Measurements from ENCODE around the gene CXCR4.
A peak's percentile ranks its signal among the peaks of the same experiment; 100 is the strongest.

The CXCR4 gene

GRCh38 chr2:136117909-136118818, at the start of gene CXCR4:
Gene CXCR4 (minus strand): TSS chr2:136118149. CDS start chr2:136118060, 89 bp downstream.
- DNase-seq: peak; percentile 90

GRCh38 chr2:136164280-136164776, 46.4 kb upstream of the CXCR4 start:
- no peak for DNase-seq

DNA sequence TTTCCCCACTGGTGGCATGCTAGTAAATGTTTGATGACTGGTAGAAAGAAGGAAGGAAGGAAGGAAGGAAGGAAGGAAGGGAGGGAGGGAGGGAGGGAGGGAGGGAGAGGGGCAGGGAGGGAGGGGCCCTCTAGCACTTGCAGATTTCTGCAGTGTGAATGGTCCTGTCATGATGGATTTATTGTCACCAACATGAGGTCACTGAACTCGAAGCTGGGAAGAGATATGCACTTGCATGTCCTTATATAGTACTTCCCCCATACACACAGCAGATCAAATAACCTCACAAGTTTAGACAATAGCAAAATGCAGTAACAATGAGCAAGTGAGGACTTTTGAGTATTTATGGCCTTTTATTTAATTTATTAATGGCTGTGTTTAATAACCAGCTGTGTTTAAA, 44.5 kb upstream of the CXCR4 start:
- DNase-seq: no peak

- DNase-seq: peak; percentile 57
Measured at GRCh38 chr2:136156411-136156810, 38.5 kb upstream of the CXCR4 start.

DNA sequence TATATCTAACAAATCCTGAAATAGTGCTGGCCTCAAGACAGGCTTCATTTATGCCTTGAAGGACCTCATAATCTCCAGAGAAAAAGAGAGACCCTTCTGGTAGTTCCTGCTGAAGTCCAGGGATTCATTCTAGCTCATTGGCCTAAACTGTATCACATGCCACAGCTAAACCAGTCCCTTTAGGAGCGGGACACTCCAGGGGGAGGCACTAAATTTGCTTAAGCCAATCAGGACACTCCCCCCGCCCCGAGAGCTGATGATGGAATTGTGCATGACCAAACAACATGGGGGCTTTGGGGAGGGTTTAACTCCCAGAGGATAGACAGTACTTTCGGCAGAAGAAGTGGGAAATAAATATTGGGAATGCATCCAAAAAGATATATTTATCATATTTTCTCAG, 36.4 kb upstream of the CXCR4 start:
- DNase-seq: no peak

DNA sequence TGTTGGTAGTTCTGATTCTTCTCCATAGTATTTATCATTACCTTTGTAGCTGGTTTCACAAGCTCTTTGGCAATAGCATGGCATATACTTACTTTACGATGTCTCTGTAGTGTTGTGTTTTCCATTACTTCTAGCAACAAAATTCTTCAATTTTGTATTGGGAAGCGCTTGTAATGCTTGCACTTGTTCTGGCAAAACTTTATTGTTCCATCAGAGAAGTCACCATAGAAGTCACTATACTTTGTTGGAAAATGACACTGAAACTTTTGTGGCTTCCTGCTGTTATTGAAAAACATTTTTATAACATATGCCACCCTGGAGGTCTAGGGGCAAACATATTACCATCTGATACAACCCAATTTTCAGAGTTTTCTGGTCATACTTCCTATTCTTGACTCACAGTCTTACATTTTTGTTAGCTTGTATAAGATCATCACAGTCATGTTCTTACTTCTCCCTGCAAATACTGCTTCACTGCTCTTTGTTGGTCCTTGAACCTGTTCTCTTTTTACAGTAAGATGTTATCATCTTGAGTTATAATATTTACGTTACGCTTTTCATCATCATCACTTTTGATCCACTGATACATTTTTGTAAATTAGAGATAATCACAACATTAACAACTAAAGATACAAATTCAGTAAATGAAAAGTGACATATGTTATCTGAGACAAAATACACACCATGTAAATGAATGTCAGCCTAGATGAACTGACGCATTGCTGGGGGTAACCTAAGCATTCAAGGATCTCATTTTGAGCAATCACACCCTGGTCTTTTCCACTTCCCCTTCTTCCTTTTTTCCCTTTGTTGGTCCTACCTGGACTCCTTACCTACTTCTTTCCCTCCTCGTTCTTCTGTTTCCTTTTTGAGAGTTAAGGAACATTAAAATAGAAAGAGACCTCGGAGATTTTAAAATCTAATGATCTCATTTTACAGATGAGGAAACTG, 33.3 kb upstream of the CXCR4 start:
- DNase-seq: no peak

DNA sequence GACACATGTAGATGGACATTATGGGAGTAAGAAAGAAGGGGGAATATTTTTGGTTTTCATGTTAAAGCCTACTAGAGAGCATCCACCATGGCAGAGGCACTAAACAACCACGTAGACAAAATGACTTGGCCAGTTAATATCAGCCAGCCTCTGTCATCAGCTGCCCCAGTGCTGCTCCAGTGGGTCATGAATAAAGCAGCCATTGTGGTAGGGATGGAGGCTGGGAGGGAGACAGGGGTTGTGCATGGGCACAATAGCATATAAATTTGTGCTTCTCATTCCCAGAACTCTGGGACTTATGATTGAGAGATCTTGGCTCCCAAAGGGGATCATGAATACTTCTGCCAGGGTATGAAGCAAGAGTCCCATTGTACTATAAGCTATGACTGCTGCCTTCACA, 31.1 kb upstream of the CXCR4 start:
- DNase-seq: no peak

DNA sequence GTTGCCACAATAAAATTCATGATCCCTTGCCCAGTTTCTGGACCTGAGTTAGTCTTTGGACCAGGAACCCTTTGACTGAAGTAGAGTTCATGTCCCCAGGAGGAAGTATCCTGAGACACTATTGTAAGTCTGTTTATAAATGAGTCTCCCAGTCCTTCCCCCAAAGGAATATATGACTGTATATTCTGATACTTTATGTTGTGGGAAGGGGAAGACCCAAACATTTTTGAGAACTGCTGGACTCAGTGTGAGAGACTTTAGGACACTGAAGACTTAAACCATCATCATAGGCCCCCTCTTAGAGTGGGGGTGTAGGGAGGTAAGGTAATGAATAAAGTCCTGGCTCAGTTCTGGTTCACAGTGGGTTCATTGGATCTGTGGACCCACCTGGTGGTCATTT, 28.6 kb upstream of the CXCR4 start:
- no peak for DNase-seq

DNA sequence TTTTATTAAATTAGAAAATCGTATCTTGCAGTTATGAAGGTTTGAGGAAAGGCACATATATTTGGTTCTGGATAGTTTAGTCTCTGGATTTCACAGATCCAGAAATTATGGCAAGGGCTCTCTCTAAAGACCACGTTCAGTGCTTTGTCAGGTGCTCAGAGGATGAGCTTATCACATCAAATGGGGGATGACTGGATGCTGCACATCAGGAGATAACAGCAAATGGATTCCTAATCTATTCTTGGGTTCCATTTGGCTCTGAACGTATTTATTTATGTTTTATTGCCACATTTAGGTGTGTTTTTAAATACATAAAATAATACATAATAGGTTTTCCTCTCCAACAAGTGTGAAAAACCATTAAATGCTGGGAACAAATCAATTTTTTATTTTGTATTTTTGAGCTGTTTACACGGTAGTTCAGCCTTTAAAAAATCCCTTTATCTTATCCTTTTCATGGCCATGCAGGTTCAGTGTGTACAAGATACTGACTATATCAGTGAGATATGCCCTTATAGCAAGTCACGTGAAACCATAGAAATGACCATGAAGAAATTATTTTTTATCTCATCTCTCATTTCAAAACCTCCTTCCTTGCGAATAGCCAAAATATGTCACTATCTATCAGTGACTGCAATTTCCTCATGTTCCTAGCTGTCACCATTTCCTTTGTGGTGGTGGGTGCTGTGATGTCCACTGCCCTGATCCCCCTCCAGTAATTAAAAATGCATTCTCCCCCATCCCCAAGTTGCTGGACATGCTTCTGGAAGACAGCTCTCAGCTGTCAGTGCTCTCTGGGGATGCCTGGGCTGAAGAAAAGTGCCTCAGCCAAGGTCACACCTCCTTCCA, 25.9 kb upstream of the CXCR4 start:
- no peak for DNase-seq

DNA sequence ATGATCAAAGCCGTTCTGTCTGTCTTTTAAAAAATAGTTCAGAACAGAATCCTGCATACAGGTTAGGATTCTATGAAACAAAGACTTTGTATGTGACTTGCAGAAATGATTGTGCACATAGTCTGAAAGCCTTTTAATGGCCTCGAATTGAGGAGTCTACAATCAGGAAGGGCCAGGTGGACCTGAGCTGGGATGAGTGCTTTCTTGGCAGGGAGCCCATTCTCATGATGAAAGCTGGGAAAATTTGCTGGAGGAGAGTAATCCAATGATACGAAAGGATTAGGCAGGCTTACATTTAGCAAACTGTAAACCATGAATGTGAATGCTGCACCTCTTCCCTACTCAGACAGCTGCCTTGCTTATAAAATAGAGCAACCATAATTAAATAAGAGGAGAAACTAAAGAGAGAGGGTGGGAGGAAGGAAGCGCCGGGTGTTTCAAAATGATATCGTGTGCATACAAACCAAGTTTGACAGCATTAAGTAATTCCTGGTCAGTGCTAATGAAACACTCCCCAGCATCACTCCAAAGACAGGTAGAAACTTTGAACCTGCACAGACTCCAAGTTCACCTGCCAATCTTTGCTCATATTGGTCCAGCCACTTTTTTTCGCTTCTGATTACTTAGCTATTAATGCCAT, 23.7 kb upstream of the CXCR4 start:
- peak; percentile 95 for DNase-seq

- no peak for DNase-seq
Measured at GRCh38 chr2:136139631-136140030, 21.7 kb upstream of the CXCR4 start.

- DNase-seq: no peak
Measured at GRCh38 chr2:136137982-136138381, 20.0 kb upstream of the CXCR4 start.

DNA sequence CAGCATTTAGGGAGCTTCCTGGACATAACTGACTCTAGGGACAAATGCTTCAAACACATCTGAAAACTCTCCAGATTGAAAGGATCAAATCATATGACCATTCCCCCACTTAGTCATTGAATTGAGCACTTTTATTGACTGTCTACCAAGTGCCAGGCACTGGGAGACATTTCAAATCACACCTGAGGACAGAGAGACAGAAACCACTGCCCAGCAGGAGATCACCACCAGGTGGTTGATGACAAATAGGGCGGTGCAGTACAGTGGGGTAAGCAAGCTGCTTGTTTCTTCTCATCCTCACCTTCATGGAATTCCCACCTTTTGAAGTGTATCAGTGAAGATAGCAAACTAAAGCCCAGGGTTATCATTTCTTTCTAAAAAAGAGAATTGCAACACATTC, 19.0 kb upstream of the CXCR4 start:
- no peak for DNase-seq

- DNase-seq: peak; percentile 40
Measured at GRCh38 chr2:136135921-136136906, 18.3 kb upstream of the CXCR4 start.

- no peak for DNase-seq
Measured at GRCh38 chr2:136135462-136135861, 17.5 kb upstream of the CXCR4 start.

GRCh38 chr2:136134126-136134525, 16.2 kb upstream of the CXCR4 start:
- DNase-seq: no peak

- no peak for DNase-seq
Measured at GRCh38 chr2:136133586-136133985, 15.6 kb upstream of the CXCR4 start.

DNA sequence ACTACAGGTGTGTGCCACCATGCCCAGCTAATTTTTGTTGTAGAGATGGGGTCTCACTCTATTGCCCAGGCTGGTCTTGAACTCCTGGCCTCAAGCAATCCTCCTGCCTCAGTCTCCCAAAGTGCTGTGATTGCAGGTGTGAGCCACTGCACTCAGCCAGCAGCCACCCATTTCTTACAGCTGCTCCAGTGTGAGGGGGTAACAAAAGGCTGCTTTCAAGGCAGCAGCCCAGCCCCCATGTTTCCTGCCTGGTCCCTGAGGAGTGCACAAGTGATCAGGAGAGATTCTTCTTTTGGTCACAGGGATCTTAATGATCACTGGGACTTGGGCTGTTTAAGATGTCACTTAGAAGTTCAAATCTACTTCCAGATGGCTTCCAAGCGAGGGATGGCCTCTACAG, 15.2 kb upstream of the CXCR4 start:
- no peak for DNase-seq

DNA sequence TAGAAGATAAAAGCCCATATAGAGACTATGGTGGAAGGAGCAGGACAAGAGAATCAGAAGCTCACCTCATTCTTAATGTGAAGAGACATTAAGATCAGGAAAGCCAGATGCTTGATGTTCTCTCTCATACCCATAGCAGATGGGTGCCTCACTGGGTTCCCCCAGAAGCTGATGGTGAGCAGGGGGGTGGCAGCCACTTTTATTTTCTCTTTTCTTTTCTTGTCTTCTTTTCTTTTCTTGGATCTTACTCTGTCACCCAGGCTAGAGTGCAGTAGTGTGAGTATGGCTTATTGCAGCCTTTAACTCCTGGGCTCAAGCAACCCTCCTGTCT, 14.8 kb upstream of the CXCR4 start:
- DNase-seq: no peak

DNA sequence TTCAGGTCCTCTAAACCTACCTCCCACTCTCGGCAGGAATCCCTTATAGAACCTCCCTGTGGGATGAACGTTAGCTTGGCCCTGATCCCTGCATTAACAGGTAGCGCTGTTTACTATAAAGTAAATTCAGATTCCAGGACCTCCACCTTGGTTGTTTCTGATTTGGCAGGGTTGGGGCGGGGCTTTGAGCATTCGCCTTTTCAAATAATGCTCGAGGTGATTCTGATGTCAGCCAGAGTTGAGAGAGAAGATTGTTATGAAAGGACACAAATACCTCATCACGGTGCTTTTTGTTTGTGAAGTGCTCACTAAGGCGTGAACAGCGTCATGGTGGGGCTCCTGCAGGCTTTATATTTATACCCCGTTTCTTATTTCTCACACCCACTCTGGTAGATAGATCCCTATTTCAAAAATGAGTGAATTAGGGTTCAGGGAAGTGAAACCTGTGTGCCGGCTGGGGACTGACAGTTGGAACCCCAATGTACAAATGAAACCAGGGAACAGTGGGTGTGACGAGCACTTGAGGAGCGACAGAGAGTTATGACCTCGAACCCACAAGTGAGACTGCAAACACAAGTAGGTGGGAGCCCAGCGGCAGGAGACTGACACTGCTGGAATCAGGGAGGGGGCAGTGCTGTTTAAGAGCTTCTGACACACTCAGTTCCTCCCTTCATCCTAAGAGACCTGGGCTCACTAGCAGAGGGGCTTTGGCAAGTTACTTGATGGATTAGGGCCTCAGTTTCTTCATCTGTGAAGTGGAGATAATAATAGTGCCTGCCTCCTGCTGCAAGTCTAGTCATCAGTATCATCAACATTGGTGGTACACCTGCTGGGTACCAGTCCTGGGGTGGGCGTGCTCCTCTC, 14.2 kb upstream of the CXCR4 start:
- DNase-seq: no peak

Measured in NCI-H2171 (cell line).